Measurements from ENCODE around the gene TSPYL6.
A peak's percentile ranks its signal among the peaks of the same experiment; 100 is the strongest.
"Not testable (repeated sequence)": the region's sequence is repeated elsewhere in the genome, so short reads cannot be mapped to it uniquely, and the experiment has no call there.

The TSPYL6 gene

GRCh38 chr2:54256091-54256694 lies at the start of gene TSPYL6:
Gene TSPYL6, minus strand, starts transcription at chr2:54256229. Its CDS starts 78 bp downstream, at chr2:54256151.
- no peak for DNase-seq

- no peak for DNase-seq
Measured at GRCh38 chr2:54303631-54304030, 47.6 kb upstream of the TSPYL6 start.

- no peak for DNase-seq
Measured at GRCh38 chr2:54298514-54298913, 42.5 kb upstream of the TSPYL6 start.

- peak; percentile 53 for DNase-seq
Measured at GRCh38 chr2:54295911-54296310, 39.9 kb upstream of the TSPYL6 start.

GRCh38 chr2:54294665-54295064 lies 38.6 kb upstream of the TSPYL6 start:
- DNase-seq, result not testable (repeated sequence)

GRCh38 chr2:54290356-54291025 lies 34.5 kb upstream of the TSPYL6 start:
- DNase-seq, result no peak

GRCh38 chr2:54289917-54290316 lies 33.9 kb upstream of the TSPYL6 start:
- DNase-seq, result no peak

- no peak for DNase-seq
Measured at GRCh38 chr2:54287532-54287931, 31.5 kb upstream of the TSPYL6 start.

- DNase-seq, result no peak
Measured at GRCh38 chr2:54285451-54285850, 29.4 kb upstream of the TSPYL6 start.

GRCh38 chr2:54284826-54285225 lies 28.8 kb upstream of the TSPYL6 start:
- DNase-seq, result no peak

- no peak for DNase-seq
Measured at GRCh38 chr2:54279385-54279784, 23.4 kb upstream of the TSPYL6 start.

GRCh38 chr2:54275541-54275940 lies 19.5 kb upstream of the TSPYL6 start:
- no peak for DNase-seq

- DNase-seq, result no peak
Measured at GRCh38 chr2:54274781-54275242, 18.8 kb upstream of the TSPYL6 start.

- no peak for DNase-seq
Measured at GRCh38 chr2:54271843-54272627, 16.0 kb upstream of the TSPYL6 start.

- no peak for DNase-seq
Measured at GRCh38 chr2:54271189-54271588, 15.2 kb upstream of the TSPYL6 start.

- no peak for DNase-seq
Measured at GRCh38 chr2:54267577-54267976, 11.5 kb upstream of the TSPYL6 start.

GRCh38 chr2:54265081-54265480 lies 9.1 kb upstream of the TSPYL6 start:
- DNase-seq, result not testable (repeated sequence)

GRCh38 chr2:54262015-54262765 lies 6.2 kb upstream of the TSPYL6 start:
- no peak for DNase-seq

- DNase-seq, result no peak
Measured at GRCh38 chr2:54261537-54261936, 5.5 kb upstream of the TSPYL6 start.

- DNase-seq, result no peak
Measured at GRCh38 chr2:54260241-54260595, 4.2 kb upstream of the TSPYL6 start.

- DNase-seq, result no peak
Measured at GRCh38 chr2:54259413-54260240, 3.6 kb upstream of the TSPYL6 start.

GRCh38 chr2:54258166-54258565 lies 2.1 kb upstream of the TSPYL6 start:
- no peak for DNase-seq

Data from NCI-H2171 (cell line).